ENCODE measurements around the gene IFT172.
"Not testable (repeated sequence)": the region's sequence is repeated elsewhere in the genome, so short reads cannot be mapped to it uniquely, and the experiment has no call there.

- TF ChIP-seq, protein P1, sequence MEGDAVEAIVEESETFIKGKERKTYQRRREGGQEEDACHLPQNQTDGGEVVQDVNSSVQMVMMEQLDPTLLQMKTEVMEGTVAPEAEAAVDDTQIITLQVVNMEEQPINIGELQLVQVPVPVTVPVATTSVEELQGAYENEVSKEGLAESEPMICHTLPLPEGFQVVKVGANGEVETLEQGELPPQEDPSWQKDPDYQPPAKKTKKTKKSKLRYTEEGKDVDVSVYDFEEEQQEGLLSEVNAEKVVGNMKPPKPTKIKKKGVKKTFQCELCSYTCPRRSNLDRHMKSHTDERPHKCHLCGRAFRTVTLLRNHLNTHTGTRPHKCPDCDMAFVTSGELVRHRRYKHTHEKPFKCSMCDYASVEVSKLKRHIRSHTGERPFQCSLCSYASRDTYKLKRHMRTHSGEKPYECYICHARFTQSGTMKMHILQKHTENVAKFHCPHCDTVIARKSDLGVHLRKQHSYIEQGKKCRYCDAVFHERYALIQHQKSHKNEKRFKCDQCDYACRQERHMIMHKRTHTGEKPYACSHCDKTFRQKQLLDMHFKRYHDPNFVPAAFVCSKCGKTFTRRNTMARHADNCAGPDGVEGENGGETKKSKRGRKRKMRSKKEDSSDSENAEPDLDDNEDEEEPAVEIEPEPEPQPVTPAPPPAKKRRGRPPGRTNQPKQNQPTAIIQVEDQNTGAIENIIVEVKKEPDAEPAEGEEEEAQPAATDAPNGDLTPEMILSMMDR (IDR thresholded peaks at IDR 0.05), result not testable (repeated sequence)
- not testable (repeated sequence) for TF ChIP-seq POLR2A (IDR thresholded peaks at IDR 0.05; ENCODE audit: low read depth)
Measured at GRCh38 chr2:27538839-27539450, 49.4 kb upstream of the IFT172 start.

Data from esophagus muscularis mucosa (tissue), 3 donors.